ENCODE results near the gene JADE2.
"Not testable (repeated sequence)": the region's sequence is repeated elsewhere in the genome, so short reads cannot be mapped to it uniquely, and the experiment has no call there.

Gene JADE2

GRCh38 chr5:134494780-134495179 lies 30.7 kb upstream of the JADE2 start:
- Histone ChIP-seq H4K20me1 (ENCODE audit: control insufficient read depth, insufficient read depth, low read depth, low read length) (no peaks in the 10 kb centered on the region), H3K9me2 (replicated peaks; ENCODE audit: control insufficient read depth, low read length) (no peaks in the 10 kb centered on the region), H3F3A (ENCODE audit: control insufficient read depth, insufficient read depth) (no peaks in the 10 kb centered on the region), H3K79me2 (ENCODE audit: control insufficient read depth, low read length) (no peaks in the 10 kb centered on the region), H3K27ac (ENCODE audit: low read depth, low read length) (no peak overlapping the region), H3K4me2 (ENCODE audit: low read length) (no peak overlapping the region), H3K27me3 (ENCODE audit: control insufficient read depth, low read length) (no peaks in the 10 kb centered on the region; the same call in 1 of the 2 replicates), H3K36me3 (ENCODE audit: control insufficient read depth, low read length) (no peaks in the 10 kb centered on the region), H3K4me3 (ENCODE audit: low read length) (no peak overlapping the region), H3K9me3 (ENCODE audit: control insufficient read depth, insufficient read depth, low read length) (no peaks in the 10 kb centered on the region), H3K4me1 (ENCODE audit: control insufficient read depth, low read length) (peaks cover 7% of the 10 kb centered on the region)
- TF ChIP-seq CTCF (IDR thresholded peaks at IDR 0.05; ENCODE audit: low read depth, low read length, poor library complexity, severe bottlenecking) (no peak), EZH2phosphoT487 (IDR thresholded peaks at IDR 0.05; ENCODE audit: borderline replicate concordance, low read length) (no peak)

GRCh38 chr5:134499905-134500304 lies 25.6 kb upstream of the JADE2 start:
- H3K36me3 ChIP-seq (ENCODE audit: control insufficient read depth, low read length): not testable (repeated sequence)

GRCh38 chr5:134500699-134501430 lies 24.6 kb upstream of the JADE2 start:
- Histone ChIP-seq H4K20me1 (ENCODE audit: control insufficient read depth, insufficient read depth, low read depth, low read length) (no peaks in the 10 kb centered on the region), H3K4me2 (ENCODE audit: low read length) (no peak overlapping the region), H3K9me3 (ENCODE audit: control insufficient read depth, insufficient read depth, low read length) (no peaks in the 10 kb centered on the region), H3K27ac (ENCODE audit: low read depth, low read length) (no peak overlapping the region), H3K27me3 (ENCODE audit: control insufficient read depth, low read length) (no peaks in the 10 kb centered on the region), H3K36me3 (ENCODE audit: control insufficient read depth, low read length) (no peaks in the 10 kb centered on the region), H3K4me3 (ENCODE audit: low read length) (no peak overlapping the region), H3K9me2 (replicated peaks; ENCODE audit: control insufficient read depth, low read length) (no peaks in the 10 kb centered on the region), H3K4me1 (ENCODE audit: control insufficient read depth, low read length) (peaks cover 25% of the 10 kb centered on the region), H3F3A (ENCODE audit: control insufficient read depth, insufficient read depth) (no peaks in the 10 kb centered on the region), H3K79me2 (ENCODE audit: control insufficient read depth, low read length) (no peaks in the 10 kb centered on the region)
- TF ChIP-seq EZH2phosphoT487 (IDR thresholded peaks at IDR 0.05; ENCODE audit: borderline replicate concordance, low read length) (no peak), CTCF (IDR thresholded peaks at IDR 0.05; ENCODE audit: low read depth, low read length, poor library complexity, severe bottlenecking) (no peak)

More at GRCh38 chr5:134499905-134500304, 25.6 kb upstream of the JADE2 start:
- H3K4me2 ChIP-seq (ENCODE audit: low read length); H3K27ac ChIP-seq (ENCODE audit: low read depth, low read length); H3K79me2 ChIP-seq (ENCODE audit: control insufficient read depth, low read length); H3K27me3 ChIP-seq (ENCODE audit: control insufficient read depth, low read length); H3K9me3 ChIP-seq (ENCODE audit: control insufficient read depth, insufficient read depth, low read length); H3F3A ChIP-seq (ENCODE audit: control insufficient read depth, insufficient read depth); H3K4me3 ChIP-seq (ENCODE audit: low read length); H3K9me2 ChIP-seq (replicated peaks; ENCODE audit: control insufficient read depth, low read length); H4K20me1 ChIP-seq (ENCODE audit: control insufficient read depth, insufficient read depth, low read depth, low read length): not testable (repeated sequence)
- peaks cover 28% of the 10 kb centered on the region for H3K4me1 ChIP-seq (ENCODE audit: control insufficient read depth, low read length)

GRCh38 chr5:134502259-134502658 lies 23.2 kb upstream of the JADE2 start:
- no peaks in the 10 kb centered on the region for H3F3A ChIP-seq (ENCODE audit: control insufficient read depth, insufficient read depth)
- peak overlapping the region; percentile 54 for H3K4me2 ChIP-seq (ENCODE audit: low read length)
- H3K9me3 ChIP-seq (ENCODE audit: control insufficient read depth, insufficient read depth, low read length): no peaks in the 10 kb centered on the region
- H3K4me1 ChIP-seq (ENCODE audit: control insufficient read depth, low read length): peaks cover 25% of the 10 kb centered on the region
- no peaks in the 10 kb centered on the region for H3K79me2 ChIP-seq (ENCODE audit: control insufficient read depth, low read length)
- TF ChIP-seq EZH2phosphoT487 (IDR thresholded peaks at IDR 0.05; ENCODE audit: borderline replicate concordance, low read length) (no peak), CTCF (IDR thresholded peaks at IDR 0.05; ENCODE audit: low read depth, low read length, poor library complexity, severe bottlenecking) (no peak)
- no peak overlapping the region; the same call in 1 of the 2 replicates for H3K27ac ChIP-seq (ENCODE audit: low read depth, low read length)
- H4K20me1 ChIP-seq (ENCODE audit: control insufficient read depth, insufficient read depth, low read depth, low read length): no peaks in the 10 kb centered on the region
- 0 out of 2 replicates have a peak overlapping the region, but pooled peaks have one; percentile 33 for H3K4me3 ChIP-seq (ENCODE audit: low read length)
- no peaks in the 10 kb centered on the region for H3K36me3 ChIP-seq (ENCODE audit: control insufficient read depth, low read length)
- no peaks in the 10 kb centered on the region for H3K27me3 ChIP-seq (ENCODE audit: control insufficient read depth, low read length)
- H3K9me2 ChIP-seq (replicated peaks; ENCODE audit: control insufficient read depth, low read length): no peaks in the 10 kb centered on the region

Measured in DOHH2 (cell line).